ENCODE data around the gene LYRM2.

LYRM2 gene

GRCh38 chr6:89553431-89553830 lies 85.1 kb downstream of the LYRM2 start:
- no peak for DNase-seq

- no peak for DNase-seq
These were observed 91.3 kb downstream of the LYRM2 start for GRCh38 chr6:89547281-89547680.

GRCh38 chr6:89542866-89543265 lies 95.7 kb downstream of the LYRM2 start:
- no peak for DNase-seq

GRCh38 chr6:89542081-89542857 lies 96.3 kb downstream of the LYRM2 start:
- DNase-seq = no peak

- DNase-seq = no peak
These were observed 98.8 kb downstream of the LYRM2 start for GRCh38 chr6:89539779-89540178.

GRCh38 chr6:89536231-89536630 lies 102.3 kb downstream of the LYRM2 start:
- DNase-seq = no peak

- no peak for DNase-seq
These were observed 107.6 kb downstream of the LYRM2 start for GRCh38 chr6:89530982-89531381.

GRCh38 chr6:89528866-89529265 lies 109.7 kb downstream of the LYRM2 start:
- no peak for DNase-seq

GRCh38 chr6:89527634-89528033 lies 110.9 kb downstream of the LYRM2 start:
- no peak for DNase-seq

GRCh38 chr6:89526563-89526869 lies 112.0 kb downstream of the LYRM2 start:
- DNase-seq = no peak

GRCh38 chr6:89525786-89526562 lies 112.6 kb downstream of the LYRM2 start:
- DNase-seq = no peak

GRCh38 chr6:89522778-89523177 lies 115.8 kb downstream of the LYRM2 start:
- no peak for DNase-seq

GRCh38 chr6:89520736-89521135 lies 117.8 kb downstream of the LYRM2 start:
- no peak for DNase-seq

- no peak for DNase-seq
These were observed 120.0 kb downstream of the LYRM2 start for GRCh38 chr6:89518352-89519055.

Measured in hippocampal formation (tissue), 2 donors.